GM19324 (cell line): ENCODE results near the gene BDKRB1.

ENCODE experiments used
- ATAC-seq: cut with Tn5 transposase; IDR thresholded peaks from one replicate; pipeline ENCODE4 v1.9.1; 2021; ENCODE audit warnings: mild to moderate bottlenecking, moderate library complexity; ENCODE audit not compliant: unreplicated experiment, low FRiP score

Gene BDKRB1

GRCh38 chr14:96257900-96258299 lies 1.9 kb downstream of the BDKRB1 start:
- no peak for ATAC-seq

GRCh38 chr14:96260341-96260821 lies 4.4 kb downstream of the BDKRB1 start:
- no peak for ATAC-seq

- ATAC-seq: no peak
Observed at GRCh38 chr14:96261053-96261452, 5.0 kb downstream of the BDKRB1 start.

GRCh38 chr14:96261772-96262655 lies 6.0 kb downstream of the BDKRB1 start:
- ATAC-seq: no peak

- ATAC-seq: no peak
Observed at GRCh38 chr14:96263347-96264199, 7.6 kb downstream of the BDKRB1 start.

- ATAC-seq: no peak
Observed at GRCh38 chr14:96264200-96264553, 8.2 kb downstream of the BDKRB1 start.

GRCh38 chr14:96264853-96265252 lies 8.8 kb downstream of the BDKRB1 start:
- ATAC-seq: no peak

- ATAC-seq: no peak
Observed at GRCh38 chr14:96265383-96266095, 9.5 kb downstream of the BDKRB1 start.

- ATAC-seq: no peak
Observed at GRCh38 chr14:96267336-96267735, 11.3 kb downstream of the BDKRB1 start.

GRCh38 chr14:96267916-96268315 lies 11.9 kb downstream of the BDKRB1 start:
- ATAC-seq: no peak

- no peak for ATAC-seq
Observed at GRCh38 chr14:96268431-96269358, 12.7 kb downstream of the BDKRB1 start.

- no peak for ATAC-seq
Observed at GRCh38 chr14:96269359-96269710, 13.3 kb downstream of the BDKRB1 start.

GRCh38 chr14:96270565-96271420 lies 14.8 kb downstream of the BDKRB1 start:
- no peak for ATAC-seq

GRCh38 chr14:96271421-96271762 lies 15.4 kb downstream of the BDKRB1 start:
- no peak for ATAC-seq

- no peak for ATAC-seq
Observed at GRCh38 chr14:96272777-96273473, 16.9 kb downstream of the BDKRB1 start.

GRCh38 chr14:96273629-96274028 lies 17.6 kb downstream of the BDKRB1 start:
- no peak for ATAC-seq

GRCh38 chr14:96274122-96274521 lies 18.1 kb downstream of the BDKRB1 start:
- ATAC-seq: no peak

GRCh38 chr14:96274543-96274942 lies 18.5 kb downstream of the BDKRB1 start:
- ATAC-seq: no peak
